GM21825 (cell line): ENCODE measurements around the gene DMD.
"Not testable (repeated sequence)": the region's sequence is repeated elsewhere in the genome, so short reads cannot be mapped to it uniquely, and the experiment has no call there.

ENCODE experiments used
- ATAC-seq: cut with Tn5 transposase; IDR thresholded peaks from one replicate; pipeline ENCODE4 v1.9.1; 2021; ENCODE audit warnings: mild to moderate bottlenecking, moderate library complexity; ENCODE audit not compliant: unreplicated experiment

The DMD gene

GRCh38 chrX:33156152-33156726, 55.1 kb downstream of the DMD start:
- no peak for ATAC-seq

GRCh38 chrX:33149580-33149979, 61.8 kb downstream of the DMD start:
- no peak for ATAC-seq

GRCh38 chrX:33149085-33149484, 62.3 kb downstream of the DMD start:
- ATAC-seq, result no peak

- no peak for ATAC-seq
Measured at GRCh38 chrX:33142331-33142730, 69.0 kb downstream of the DMD start.

GRCh38 chrX:33138677-33139249, 72.6 kb downstream of the DMD start:
- ATAC-seq, result no peak

GRCh38 chrX:33134164-33134563, 77.2 kb downstream of the DMD start:
- ATAC-seq, result no peak

GRCh38 chrX:33133320-33133719, 78.0 kb downstream of the DMD start:
- ATAC-seq, result no peak

GRCh38 chrX:33132569-33132968, 78.8 kb downstream of the DMD start:
- ATAC-seq, result no peak

GRCh38 chrX:33129607-33130006, 81.7 kb downstream of the DMD start:
- ATAC-seq, result no peak

GRCh38 chrX:33128048-33128805, 83.1 kb downstream of the DMD start:
- no peak for ATAC-seq

GRCh38 chrX:33126469-33126868, 84.9 kb downstream of the DMD start:
- ATAC-seq, result no peak

- no peak for ATAC-seq
Measured at GRCh38 chrX:33109858-33110257, 101.5 kb downstream of the DMD start.

GRCh38 chrX:33106737-33107136, 104.6 kb downstream of the DMD start:
- no peak for ATAC-seq

GRCh38 chrX:33095079-33095478, 116.3 kb downstream of the DMD start:
- no peak for ATAC-seq

GRCh38 chrX:33087411-33087810, 123.9 kb downstream of the DMD start:
- no peak for ATAC-seq

GRCh38 chrX:33086886-33087285, 124.5 kb downstream of the DMD start:
- no peak for ATAC-seq

- no peak for ATAC-seq
Measured at GRCh38 chrX:33082371-33082770, 129.0 kb downstream of the DMD start.

GRCh38 chrX:33078273-33078672, 133.1 kb downstream of the DMD start:
- ATAC-seq, result no peak

- ATAC-seq, result not testable (repeated sequence)
Measured at GRCh38 chrX:33073660-33074059, 137.7 kb downstream of the DMD start.

GRCh38 chrX:33065415-33065814, 145.9 kb downstream of the DMD start:
- no peak for ATAC-seq

GRCh38 chrX:33062041-33062440, 149.3 kb downstream of the DMD start:
- ATAC-seq, result no peak

GRCh38 chrX:33053001-33053400, 158.3 kb downstream of the DMD start:
- ATAC-seq, result no peak
